HCT116 (cell line): ENCODE measurements around the gene ISCA1. TPM values are rescaled to one million over a fixed set of nuclear protein-coding genes. Genes with fewer than 3 reads are reported as not detected.

ENCODE experiments used
- ATAC-seq: fragments of 200-7000 bp; cut with Tn5 transposase; 2 replicates; pipeline ENCODE4 v1.9.1; 2020; ENCODE audit warnings: mild to moderate bottlenecking, moderate library complexity
- BruUV-seq: library from RNA; stranded (reverse); fragments of 400-500 nt; replicated peaks from 2 replicates; lab custom pipeline; 2021; lab: Mats Ljungman, UMichigan
- CTCF ChIA-PET: fragments of 300-600 bp; sonication (Branson Sonifier 250); formaldehyde crosslinking; loops from one replicate; lab custom pipeline; 2021; ENCODE audit warnings: antibody characterized with exemption; lab: Charles Lee
- POLR2A ChIA-PET: fragments of 300-600, 350-600 bp; sonication (Branson Sonifier 250); formaldehyde crosslinking; loops from one replicate; lab custom pipeline; 2021; ENCODE audit warnings: antibody characterized with exemption; lab: Charles Lee
- RAD21 ChIA-PET, 2 experiments: fragments of 300-600 bp; sonication (Branson Sonifier 250); formaldehyde crosslinking; loops; one replicate each; lab custom pipeline; 2023; ENCODE audit warnings: low total read pairs in 2 of 2; ENCODE audit not compliant: uncharacterized antibody in 2 of 2, unreplicated experiment in 2 of 2, low non-redundant PET in 1 of 2; lab: Charles Lee
- DNase-seq: peaks from one replicate; pipeline ENCODE4 v3.0.0-alpha.2; 2010; ENCODE audit warnings: low read depth, low spot score
- H2AFZ ChIP-seq: fragments of 200-600 bp; shearing (Covaris generic), sonication (generic); 2 replicates; pipeline ENCODE4 v1.6.1; 2017; ENCODE audit warnings: low read depth, mixed run types, mixed read lengths, antibody characterized with exemption, low read length; ENCODE audit not compliant: poor library complexity, severe bottlenecking
- H3K27ac ChIP-seq: 2 replicates; pipeline ENCODE4 v1.5.1; 2012; ENCODE audit warnings: low read depth, low read length
- H3K27me3 ChIP-seq: fragments of 200-600 bp; sonication (generic); 2 replicates; pipeline ENCODE4 v1.6.1; 2016; ENCODE audit warnings: mixed run types, low read length, mixed read lengths; ENCODE audit not compliant: insufficient read depth
- H3K36me3 ChIP-seq, 2 experiments: fragments of 200-500 bp in 1 of 2; fragments of 200-600 bp in 1 of 2; sonication (Bioruptor generic) in 1 of 2; sonication (generic) in 1 of 2; 2 replicates each; pipeline versions ENCODE4 v1.5.1 to v1.6.1; 2014 to 2016; ENCODE audit warnings: low read length in 2 of 2, inconsistent platforms in 1 of 2, mixed read lengths in 1 of 2, mixed run types in 1 of 2; ENCODE audit not compliant: insufficient read depth in 2 of 2, control insufficient read depth in 1 of 2
- H3K4me1 ChIP-seq, 2 experiments: fragments of 200-600 bp in 1 of 2; sonication (generic) in 1 of 2; 2 replicates each; pipeline versions ENCODE4 v1.5.1 to v1.6.1; 2012 to 2017; ENCODE audit warnings: low read length in 2 of 2, inconsistent platforms in 1 of 2, mild to moderate bottlenecking in 1 of 2, mixed read lengths in 1 of 2, mixed run types in 1 of 2, moderate library complexity in 1 of 2; ENCODE audit not compliant: insufficient read depth in 2 of 2, control insufficient read depth in 1 of 2
- H3K4me2 ChIP-seq: fragments of 200-600 bp; sonication (generic); 2 replicates; pipeline ENCODE4 v1.6.1; 2017; ENCODE audit warnings: mixed run types, low read length, mixed read lengths
- H3K4me3 ChIP-seq, 2 experiments: fragments of 200-600 bp in 1 of 2; sonication (generic) in 1 of 2; replicated peaks in 1 of 2; 2 replicates each; pipeline ENCODE4 v1.5.1; 2011 to 2016; ENCODE audit warnings: low read length in 2 of 2, control low read depth in 1 of 2, low read depth in 1 of 2, mild to moderate bottlenecking in 1 of 2, mixed read lengths in 1 of 2, mixed run types in 1 of 2
- H3K79me2 ChIP-seq: fragments of 200-600 bp; sonication (generic); 2 replicates; pipeline ENCODE4 v1.6.1; 2017; ENCODE audit warnings: mild to moderate bottlenecking, mixed run types, low read length, moderate library complexity, mixed read lengths; ENCODE audit not compliant: insufficient read depth
- H3K9ac ChIP-seq: fragments of 200-600 bp; sonication (generic); 2 replicates; pipeline ENCODE4 v1.6.1; 2016; ENCODE audit warnings: low read length, mixed read lengths
- H3K9me2 ChIP-seq: fragments of 200-600 bp; sonication (generic), shearing (Covaris generic); 2 replicates; pipeline ENCODE4 v1.6.1; 2017; ENCODE audit warnings: mixed run types, mild to moderate bottlenecking, moderate library complexity; ENCODE audit not compliant: insufficient read depth
- H3K9me3 ChIP-seq, 2 experiments: fragments of 200-500 bp in 1 of 2; fragments of 200-600 bp in 1 of 2; sonication (Bioruptor generic) in 1 of 2; sonication (generic) in 1 of 2; 2 replicates each; pipeline ENCODE4 v1.6.1; 2014 to 2017; ENCODE audit warnings: low read length in 2 of 2, mixed read lengths in 2 of 2, inconsistent platforms in 1 of 2, low read depth in 1 of 2, mild to moderate bottlenecking in 1 of 2, mixed run types in 1 of 2, moderate library complexity in 1 of 2; ENCODE audit not compliant: control insufficient read depth in 1 of 2, insufficient read depth in 1 of 2
- H4K20me1 ChIP-seq: fragments of 200-600 bp; sonication (generic), shearing (Covaris generic); 2 replicates; pipeline ENCODE4 v1.6.1; 2017; ENCODE audit warnings: mixed run types, mild to moderate bottlenecking, moderate library complexity; ENCODE audit not compliant: insufficient read depth
- ELF1 ChIP-seq: IDR thresholded peaks from 2 replicates; pipeline ENCODE4 v1.6.1; 2012; ENCODE audit warnings: low read depth, borderline replicate concordance
- JUND ChIP-seq: IDR thresholded peaks from 2 replicates; pipeline ENCODE4 v1.6.1; 2012
- SIN3A ChIP-seq: IDR thresholded peaks from 2 replicates; pipeline ENCODE4 v1.6.1; 2012; ENCODE audit warnings: low read depth
- SP1 ChIP-seq: IDR thresholded peaks from 2 replicates; pipeline ENCODE4 v1.6.1; 2012; ENCODE audit warnings: low read depth
- intact Hi-C: fragments of 100-400 bp; cut with micrococcal nuclease; formaldehyde crosslinking; loops from 2 replicates; pipeline ENCODE4 v1.10.0; 2022
- total RNA-seq: library from RNA; stranded (reverse); gene quantifications from one replicate; pipeline ENCODE4 v1.2.1, GENCODE V29; 2021; ENCODE audit not compliant: unreplicated experiment
- TF ChIP-seq, protein P1 (sequence below): IDR thresholded peaks from 2 replicates; pipeline ENCODE4 v1.6.1; 2012
- TF ChIP-seq, protein P2 (sequence below), 3 experiments: fragments of 200-600 bp in 1 of 3; sonication (generic) in 1 of 3; IDR thresholded peaks in 2 of 3; conservative IDR thresholded peaks in 1 of 3; 2 replicates each; pipeline ENCODE4 v1.5.1; 2012 to 2017; ENCODE audit warnings: low read depth in 2 of 3, low read length in 2 of 3, antibody characterized with exemption in 1 of 3, borderline replicate concordance in 1 of 3, control low read depth in 1 of 3, mild to moderate bottlenecking in 1 of 3, mixed read lengths in 1 of 3, mixed run types in 1 of 3, moderate library complexity in 1 of 3; ENCODE audit not compliant: insufficient read depth in 1 of 3

ISCA1 gene
- total RNA-seq, 1 experiment from 2014 or later = 25.7 TPM

DNA sequence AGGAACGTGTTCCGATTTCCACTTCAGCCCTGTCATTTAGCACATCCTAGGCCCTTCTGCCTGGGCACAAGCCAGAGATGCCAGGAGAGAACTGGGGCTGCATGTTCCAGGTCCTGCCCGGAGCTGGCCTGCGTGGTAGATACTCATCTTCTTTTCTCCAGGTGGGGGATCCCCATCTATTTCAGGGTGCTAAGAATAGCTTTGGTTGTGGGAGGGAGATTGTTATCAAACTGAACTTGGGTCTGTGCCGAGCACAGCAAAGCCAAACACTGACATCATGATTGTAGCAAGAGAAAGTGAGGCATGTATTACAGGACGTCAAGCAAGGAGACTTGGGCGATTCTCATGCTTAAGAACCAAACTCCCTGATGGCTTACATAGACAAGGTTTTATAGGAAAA is 41.1 kb downstream of the ISCA1 start:
- Histone ChIP-seq H3K9ac (no peak overlapping the region), H3K79me2 (no peaks in the 10 kb centered on the region), H3K9me3 (no peaks in the 10 kb centered on the region), H3K4me1 (no peaks in the 10 kb centered on the region)
- TF ChIP-seq SIN3A = no peak
- TF ChIP-seq, protein P1, sequence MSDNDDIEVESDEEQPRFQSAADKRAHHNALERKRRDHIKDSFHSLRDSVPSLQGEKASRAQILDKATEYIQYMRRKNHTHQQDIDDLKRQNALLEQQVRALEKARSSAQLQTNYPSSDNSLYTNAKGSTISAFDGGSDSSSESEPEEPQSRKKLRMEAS = no peak
- no peak for TF ChIP-seq SP1
- TF ChIP-seq, protein P2, sequence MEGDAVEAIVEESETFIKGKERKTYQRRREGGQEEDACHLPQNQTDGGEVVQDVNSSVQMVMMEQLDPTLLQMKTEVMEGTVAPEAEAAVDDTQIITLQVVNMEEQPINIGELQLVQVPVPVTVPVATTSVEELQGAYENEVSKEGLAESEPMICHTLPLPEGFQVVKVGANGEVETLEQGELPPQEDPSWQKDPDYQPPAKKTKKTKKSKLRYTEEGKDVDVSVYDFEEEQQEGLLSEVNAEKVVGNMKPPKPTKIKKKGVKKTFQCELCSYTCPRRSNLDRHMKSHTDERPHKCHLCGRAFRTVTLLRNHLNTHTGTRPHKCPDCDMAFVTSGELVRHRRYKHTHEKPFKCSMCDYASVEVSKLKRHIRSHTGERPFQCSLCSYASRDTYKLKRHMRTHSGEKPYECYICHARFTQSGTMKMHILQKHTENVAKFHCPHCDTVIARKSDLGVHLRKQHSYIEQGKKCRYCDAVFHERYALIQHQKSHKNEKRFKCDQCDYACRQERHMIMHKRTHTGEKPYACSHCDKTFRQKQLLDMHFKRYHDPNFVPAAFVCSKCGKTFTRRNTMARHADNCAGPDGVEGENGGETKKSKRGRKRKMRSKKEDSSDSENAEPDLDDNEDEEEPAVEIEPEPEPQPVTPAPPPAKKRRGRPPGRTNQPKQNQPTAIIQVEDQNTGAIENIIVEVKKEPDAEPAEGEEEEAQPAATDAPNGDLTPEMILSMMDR (IDR thresholded peaks at IDR 0.05 in 2 of 3, conservative IDR thresholded peaks at IDR 0.05 in 1 of 3; ENCODE audit: borderline replicate concordance in 1 of 3, insufficient read depth in 1 of 3, low read depth in 2 of 3, low read length in 2 of 3) = no peak
- no peak for TF ChIP-seq ELF1
- TF ChIP-seq JUND = no peak
- TF ChIP-seq, all 23 proteins: peak for 0
- no peak for DNase-seq
- Histone ChIP-seq H3K36me3 (no peaks in the 10 kb centered on the region), H2AFZ (no peak overlapping the region), H3K9me2 (no peaks in the 10 kb centered on the region), H3K4me3 (no peak overlapping the region), H3K27me3 (no peaks in the 10 kb centered on the region), H3K27ac (no peak overlapping the region), H3K4me2 (no peak overlapping the region), H4K20me1 (no peaks in the 10 kb centered on the region)
- BruUV-seq = no TSS peak
- CTCF ChIA-PET = interaction anchor here (1.9 kb wide), 1 partner anchor 39 kb away, joined by 8 read pairs; no protein-coding TSS in a partner anchor
- POLR2A ChIA-PET = no interaction called here
- RAD21 ChIA-PET = no interaction called here
- no peak for ATAC-seq
- intact Hi-C loops = no loop called here
